HFF-Myc (cell line): ENCODE data around the gene TBC1D9.

Experiments
- DNase-seq: peaks from one replicate; pipeline ENCODE4 v3.0.0-alpha.2; 2011; ENCODE audit warnings: low read depth; ENCODE audit errors: extremely low read depth
- H3K4me3 ChIP-seq: replicated peaks from 2 replicates; pipeline ENCODE4 v1.5.1; 2011; ENCODE audit warnings: low read depth, mild to moderate bottlenecking, control low read depth, low read length
- TF ChIP-seq, protein P1 (sequence below): IDR thresholded peaks from 2 replicates; pipeline ENCODE4 v1.5.1; 2012; ENCODE audit warnings: mild to moderate bottlenecking, low read depth, low read length, control low read depth; ENCODE audit errors: missing control alignments

The TBC1D9 gene

DNA sequence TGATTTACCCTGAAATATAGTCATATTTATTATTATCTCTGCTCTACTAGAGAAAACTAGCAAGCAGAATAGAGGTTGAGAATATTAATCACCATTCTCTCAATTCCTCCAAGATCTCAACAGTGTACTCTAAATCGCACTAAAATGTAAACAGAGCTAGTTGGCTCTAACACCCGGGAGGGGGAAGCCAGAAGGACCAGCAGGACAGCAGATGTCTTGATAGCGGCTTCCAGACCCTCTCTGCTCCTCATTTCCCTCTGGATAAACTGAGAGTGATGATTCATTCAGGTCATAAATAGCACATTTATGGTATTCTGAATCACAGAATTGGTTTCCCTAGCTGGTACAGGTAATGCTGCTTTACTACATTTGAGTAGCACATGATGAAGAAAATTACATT is 82.5 kb downstream of the TBC1D9 start:
- H3K4me3 ChIP-seq, result no peak overlapping the region
- TF ChIP-seq, protein P1, sequence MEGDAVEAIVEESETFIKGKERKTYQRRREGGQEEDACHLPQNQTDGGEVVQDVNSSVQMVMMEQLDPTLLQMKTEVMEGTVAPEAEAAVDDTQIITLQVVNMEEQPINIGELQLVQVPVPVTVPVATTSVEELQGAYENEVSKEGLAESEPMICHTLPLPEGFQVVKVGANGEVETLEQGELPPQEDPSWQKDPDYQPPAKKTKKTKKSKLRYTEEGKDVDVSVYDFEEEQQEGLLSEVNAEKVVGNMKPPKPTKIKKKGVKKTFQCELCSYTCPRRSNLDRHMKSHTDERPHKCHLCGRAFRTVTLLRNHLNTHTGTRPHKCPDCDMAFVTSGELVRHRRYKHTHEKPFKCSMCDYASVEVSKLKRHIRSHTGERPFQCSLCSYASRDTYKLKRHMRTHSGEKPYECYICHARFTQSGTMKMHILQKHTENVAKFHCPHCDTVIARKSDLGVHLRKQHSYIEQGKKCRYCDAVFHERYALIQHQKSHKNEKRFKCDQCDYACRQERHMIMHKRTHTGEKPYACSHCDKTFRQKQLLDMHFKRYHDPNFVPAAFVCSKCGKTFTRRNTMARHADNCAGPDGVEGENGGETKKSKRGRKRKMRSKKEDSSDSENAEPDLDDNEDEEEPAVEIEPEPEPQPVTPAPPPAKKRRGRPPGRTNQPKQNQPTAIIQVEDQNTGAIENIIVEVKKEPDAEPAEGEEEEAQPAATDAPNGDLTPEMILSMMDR, result no peak
- DNase-seq, result peak; percentile 56

GRCh38 chr4:140672416-140672815 is 83.8 kb downstream of the TBC1D9 start:
- no peak overlapping the region for H3K4me3 ChIP-seq
- TF ChIP-seq, protein P1, result no peak
- DNase-seq, result no peak

GRCh38 chr4:140668111-140668510 is 88.1 kb downstream of the TBC1D9 start:
- TF ChIP-seq, protein P1, result no peak
- H3K4me3 ChIP-seq, result no peak overlapping the region
- DNase-seq, result no peak

- TF ChIP-seq, protein P1, result no peak
- no peak overlapping the region for H3K4me3 ChIP-seq
- no peak for DNase-seq
These were observed 89.1 kb downstream of the TBC1D9 start for GRCh38 chr4:140666889-140667614.

GRCh38 chr4:140662082-140662869 is 93.9 kb downstream of the TBC1D9 start:
- no peak overlapping the region for H3K4me3 ChIP-seq
- DNase-seq, result no peak
- TF ChIP-seq, protein P1, result no peak

GRCh38 chr4:140661550-140661949 is 94.6 kb downstream of the TBC1D9 start:
- DNase-seq, result no peak
- no peak overlapping the region for H3K4me3 ChIP-seq
- TF ChIP-seq, protein P1, result no peak
